Measurements from ENCODE around the gene TNNT2.
A peak's percentile ranks its signal among the peaks of the same experiment; 100 is the strongest.

DNA sequence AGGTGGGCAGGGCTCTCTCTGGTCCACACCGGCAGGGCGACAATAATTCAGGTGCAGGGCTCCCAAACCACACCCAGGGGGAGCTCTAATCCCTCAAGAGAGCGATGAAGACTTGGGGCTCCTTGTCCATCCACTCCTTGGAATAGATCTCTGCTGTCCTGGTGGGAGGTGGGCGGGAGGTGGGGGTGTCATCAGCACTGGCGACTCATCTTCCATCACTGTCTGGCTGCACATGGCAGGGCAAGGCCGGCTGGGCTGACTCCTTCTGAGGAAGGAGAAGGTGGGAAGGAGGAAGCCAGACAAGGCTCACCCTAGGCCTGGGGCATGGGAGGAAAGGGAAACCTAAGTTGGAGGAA lies 29.3 kb downstream of the TNNT2 start:
- TF ChIP-seq EZH2 (IDR thresholded peaks at IDR 0.05; ENCODE audit: low read depth): no peak
- TF ChIP-seq, protein P1, sequence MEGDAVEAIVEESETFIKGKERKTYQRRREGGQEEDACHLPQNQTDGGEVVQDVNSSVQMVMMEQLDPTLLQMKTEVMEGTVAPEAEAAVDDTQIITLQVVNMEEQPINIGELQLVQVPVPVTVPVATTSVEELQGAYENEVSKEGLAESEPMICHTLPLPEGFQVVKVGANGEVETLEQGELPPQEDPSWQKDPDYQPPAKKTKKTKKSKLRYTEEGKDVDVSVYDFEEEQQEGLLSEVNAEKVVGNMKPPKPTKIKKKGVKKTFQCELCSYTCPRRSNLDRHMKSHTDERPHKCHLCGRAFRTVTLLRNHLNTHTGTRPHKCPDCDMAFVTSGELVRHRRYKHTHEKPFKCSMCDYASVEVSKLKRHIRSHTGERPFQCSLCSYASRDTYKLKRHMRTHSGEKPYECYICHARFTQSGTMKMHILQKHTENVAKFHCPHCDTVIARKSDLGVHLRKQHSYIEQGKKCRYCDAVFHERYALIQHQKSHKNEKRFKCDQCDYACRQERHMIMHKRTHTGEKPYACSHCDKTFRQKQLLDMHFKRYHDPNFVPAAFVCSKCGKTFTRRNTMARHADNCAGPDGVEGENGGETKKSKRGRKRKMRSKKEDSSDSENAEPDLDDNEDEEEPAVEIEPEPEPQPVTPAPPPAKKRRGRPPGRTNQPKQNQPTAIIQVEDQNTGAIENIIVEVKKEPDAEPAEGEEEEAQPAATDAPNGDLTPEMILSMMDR (conservative IDR thresholded peaks at IDR 0.05): peak; percentile 82

Data from PC-9 (cell line).